HepG2 (cell line): Measurements from ENCODE around the gene XDH. TPM values are rescaled to one million over a fixed set of nuclear protein-coding genes. Genes with fewer than 3 reads are reported as not detected.

Experiments
- ATAC-seq: fragments of 200-7000 bp; cut with Tn5 transposase; 3 replicates; pipeline ENCODE4 v1.9.1; 2020; ENCODE audit warnings: mild to moderate bottlenecking, moderate library complexity
- BruUV-seq: library from RNA; stranded (reverse); fragments of 400-500 nt; replicated peaks from 2 replicates; lab custom pipeline; 2021; lab: Mats Ljungman, UMichigan
- CTCF ChIA-PET: fragments of 300-600 bp; formaldehyde crosslinking; extraction: SDS; loops from one replicate; lab custom pipeline; 2021; ENCODE audit warnings: low total read pairs, inconsistent platforms, low intra/inter-chr PET ratio; lab: Yijun Ruan, JAX
- POLR2A ChIA-PET: fragments of 350-600 bp; sonication (Branson Sonifier 250); formaldehyde crosslinking; loops from one replicate; lab custom pipeline; 2020; ENCODE audit warnings: antibody characterized with exemption, inconsistent platforms; lab: Yijun Ruan, JAX
- DNase-seq: peaks from one replicate; pipeline ENCODE4 v3.0.0-alpha.2; 2015; ENCODE audit warnings: low spot score
- FAIRE-seq: peaks from 3 replicates; lab custom pipeline; 2011; peaks lifted over from hg19 to GRCh38; lab: Jason Lieb, UNC
- H2AFZ ChIP-seq: one replicate; pipeline ENCODE4 v1.6.1; 2011; ENCODE audit warnings: low read length, inconsistent platforms
- H3K27ac ChIP-seq: fragments of 300-600 bp; 3 replicates; pipeline ENCODE4 v1.8.0; 2011; ENCODE audit warnings: mixed run types, mild to moderate bottlenecking, mixed read lengths, low read length, inconsistent platforms; ENCODE audit not compliant: insufficient read depth; ENCODE audit errors: extremely low read length
- H3K27me3 ChIP-seq, 2 experiments: fragments of 200-600 bp in 1 of 2; 2 replicates in 1 of 2; 3 replicates in 1 of 2; pipeline versions ENCODE4 v1.6.0 to v1.8.0; 2011; ENCODE audit warnings: low read length in 2 of 2, mild to moderate bottlenecking in 2 of 2, moderate library complexity in 2 of 2, inconsistent platforms in 1 of 2; ENCODE audit not compliant: insufficient read depth in 2 of 2, control insufficient read depth in 1 of 2
- H3K36me3 ChIP-seq, 2 experiments: fragments of 200-600 bp in 1 of 2; replicated peaks in 1 of 2; 2 replicates in 1 of 2; 3 replicates in 1 of 2; pipeline versions ENCODE4 v1.5.1 to v1.8.0; 2011; ENCODE audit warnings: low read length in 2 of 2, inconsistent platforms in 1 of 2; ENCODE audit not compliant: insufficient read depth in 2 of 2, control insufficient read depth in 1 of 2
- H3K4me1 ChIP-seq: 2 replicates; pipeline ENCODE4 v1.5.1; 2012; ENCODE audit warnings: low read length, inconsistent platforms; ENCODE audit not compliant: insufficient read depth
- H3K4me2 ChIP-seq: 2 replicates; pipeline ENCODE4 v1.6.0; 2011; ENCODE audit warnings: low read depth, low read length, inconsistent platforms
- H3K4me3 ChIP-seq, 3 experiments: fragments of 200-600 bp in 1 of 3; sonication (generic), shearing (Covaris generic) in 1 of 3; replicated peaks in 1 of 3; 2 replicates each; pipeline ENCODE4 v1.5.1; 2011 to 2016; ENCODE audit warnings: low read length in 3 of 3, inconsistent platforms in 2 of 3, low read depth in 2 of 3, mild to moderate bottlenecking in 2 of 3, control low read depth in 1 of 3, mixed read lengths in 1 of 3; ENCODE audit not compliant: insufficient read depth in 1 of 3
- H3K79me2 ChIP-seq: one replicate; pipeline ENCODE4 v1.6.1; 2011; ENCODE audit warnings: low read length, inconsistent platforms; ENCODE audit not compliant: insufficient read depth
- H3K9ac ChIP-seq: 2 replicates; pipeline ENCODE4 v1.6.0; 2011; ENCODE audit warnings: mild to moderate bottlenecking, low read depth, low read length, inconsistent platforms; ENCODE audit not compliant: insufficient read depth
- H3K9me3 ChIP-seq: 2 replicates; pipeline ENCODE4 v1.5.1; 2012; ENCODE audit warnings: mild to moderate bottlenecking, low read length
- H4K20me1 ChIP-seq: 2 replicates; pipeline ENCODE4 v1.6.0; 2011; ENCODE audit warnings: inconsistent platforms, mild to moderate bottlenecking, low read length, moderate library complexity; ENCODE audit not compliant: insufficient read depth
- ARID2 ChIP-seq: sonication (generic); formaldehyde crosslinking; IDR thresholded peaks from 2 replicates; pipeline ENCODE4 v1.8.1; 2022; ENCODE audit warnings: mild to moderate bottlenecking, missing genetic modification reagents, borderline replicate concordance
- BORCS8-MEF2B ChIP-seq: sonication (generic); formaldehyde crosslinking; IDR thresholded peaks from 2 replicates; pipeline ENCODE4 v1.8.0; 2022; ENCODE audit warnings: mild to moderate bottlenecking, missing genetic modification reagents
- CERS6 ChIP-seq: sonication (generic); formaldehyde crosslinking; IDR thresholded peaks from 2 replicates; pipeline ENCODE4 v1.5.0; 2020; ENCODE audit warnings: missing genetic modification reagents
- EP300 ChIP-seq, 3 experiments: sonication (generic) in 1 of 3; formaldehyde crosslinking in 1 of 3; IDR thresholded peaks; 2 replicates each; pipeline versions ENCODE4 v1.5.1 to v1.6.1; 2011 to 2020; ENCODE audit warnings: low read depth in 2 of 3, low read length in 2 of 3, borderline replicate concordance in 1 of 3, improper control_type of control experiment in 1 of 3, mild to moderate bottlenecking in 1 of 3, missing genetic modification reagents in 1 of 3, moderate library complexity in 1 of 3
- LRRFIP1 ChIP-seq: sonication (generic); formaldehyde crosslinking; conservative IDR thresholded peaks from 2 replicates; pipeline ENCODE4 v1.4.0; 2020; ENCODE audit warnings: missing genetic modification reagents
- PBX3 ChIP-seq: sonication (generic); formaldehyde crosslinking; IDR thresholded peaks from 2 replicates; pipeline ENCODE4 v1.8.1; 2023; ENCODE audit warnings: missing genetic modification reagents, inconsistent platforms, borderline replicate concordance
- POLR2AphosphoS5 ChIP-seq: IDR thresholded peaks from 2 replicates; pipeline ENCODE4 v1.6.1; 2012; ENCODE audit warnings: low read depth, low read length
- SMAD1 ChIP-seq: sonication (generic); formaldehyde crosslinking; IDR thresholded peaks from 2 replicates; pipeline ENCODE4 v1.4.0; 2020; ENCODE audit warnings: missing genetic modification reagents, low read depth, mild to moderate bottlenecking, borderline replicate concordance
- TARDBP ChIP-seq: sonication (generic); formaldehyde crosslinking; IDR thresholded peaks from 2 replicates; pipeline ENCODE4 v1.8.0; 2022; ENCODE audit warnings: mild to moderate bottlenecking, missing genetic modification reagents
- U2AF1 ChIP-seq: fragments of 200-400 bp; formaldehyde crosslinking; optimal IDR thresholded peaks from 2 replicates; pipeline ENCODE3; 2017; ENCODE audit warnings: mild to moderate bottlenecking, low read depth, low read length
- ZMYM4 ChIP-seq: sonication (generic); formaldehyde crosslinking; IDR thresholded peaks from 2 replicates; pipeline ENCODE4 v1.8.1; 2023; ENCODE audit warnings: mild to moderate bottlenecking, missing genetic modification reagents
- ZNF205 ChIP-seq: IDR thresholded peaks from 2 replicates; pipeline ENCODE4 v1.6.1; 2018; ENCODE audit warnings: missing biosample characterization, missing genetic modification reagents
- ZNF543 ChIP-seq: sonication (generic); formaldehyde crosslinking; IDR thresholded peaks from 2 replicates; pipeline ENCODE4 v1.4.0; 2020; ENCODE audit warnings: mild to moderate bottlenecking, missing genetic modification reagents
- ZNF761 ChIP-seq: sonication (generic); formaldehyde crosslinking; conservative IDR thresholded peaks from 2 replicates; pipeline ENCODE4 v1.4.0; 2020; ENCODE audit warnings: mild to moderate bottlenecking, missing genetic modification reagents
- WGBS: methylation state at CpG from one replicate; pipeline ENCODE4 v1.1.6; 2017; ENCODE audit warnings: low lambda C conversion rate; 5-methylcytosine and 5-hydroxymethylcytosine counted together
- in situ Hi-C: cut with HindIII; loops from 2 replicates; pipeline ENCODE4 v1.10.0; 2017; ENCODE audit warnings: low pct_unique_long_range_greater_than_20kb; ENCODE audit not compliant: extremely low pct_ligation_motif_present
- intact Hi-C: fragments of 100-400 bp; cut with micrococcal nuclease; formaldehyde crosslinking; loops from one replicate; pipeline ENCODE4 v1.10.0; 2022; ENCODE audit not compliant: unreplicated experiment
- polyA plus RNA-seq, 8 experiments: library from polyadenylated mRNA; depleted of rRNA in 3 of 8; stranded (reverse) in 7 of 8; unstranded in 1 of 8; fragments of >200 nt; fragmentation: Illumina TruSeq in 4 of 8; extraction: Trizol in 4 of 8; gene quantifications; 2 replicates each; pipeline versions ENCODE4 v1.2.1 to v1.2.3, GENCODE V29; 2011 to 2016; ENCODE audit warnings: low read depth in 4 of 8, missing spikeins in 1 of 8, mixed read lengths in 1 of 8; ENCODE audit not compliant: insufficient read depth in 1 of 8
- total RNA-seq, 5 experiments: library from RNA; depleted of rRNA; stranded (reverse); fragments of >200 nt; fragmentation: Illumina TruSeq; extraction: Trizol; gene quantifications; 2 replicates each; pipeline ENCODE4 v1.2.3, GENCODE V29; 2016; ENCODE audit warnings: low read depth in 1 of 5

Gene XDH
- total and polyA plus RNA-seq, 2 of the 13 experiments (the other 11 are each of a cell fraction or from before 2014, with no cell fraction given) = not detected

- no peak for TF ChIP-seq EP300 (IDR thresholded peaks at IDR 0.05; ENCODE audit: low read depth in 2 of 2, low read length in 2 of 2)
- TF ChIP-seq EP300 (CRISPR knock-in tag; IDR thresholded peaks at IDR 0.05; ENCODE audit: borderline replicate concordance) = no peak
- no peak for TF ChIP-seq ZNF543 (CRISPR knock-in tag)
- no peak for TF ChIP-seq ZMYM4 (CRISPR knock-in tag)
- TF ChIP-seq PBX3 (CRISPR knock-in tag) = no peak
- no peak for TF ChIP-seq TARDBP (CRISPR knock-in tag)
- no peak for TF ChIP-seq ARID2
- TF ChIP-seq SMAD1 (CRISPR knock-in tag) = no peak
- no peak for TF ChIP-seq ZNF761 (CRISPR knock-in tag)
- no peak for TF ChIP-seq BORCS8-MEF2B
- no peak for TF ChIP-seq POLR2AphosphoS5
- no peak for TF ChIP-seq CERS6
- TF ChIP-seq ZNF205 (CRISPR knock-in tag) = no peak
- TF ChIP-seq U2AF1 = no peak
- TF ChIP-seq LRRFIP1 (CRISPR knock-in tag) = no peak
- DNase-seq (no peak), FAIRE-seq (no peak), ATAC-seq (no peak)
- H4K20me1 ChIP-seq = no peaks in the 10 kb centered on the region
- intact Hi-C loops (no loop called here), in situ Hi-C loops (loop anchor here (25.0 kb wide), 1 partner anchor 1136 kb away; no protein-coding TSS in a partner anchor)
- BruUV-seq = no TSS peak
- CTCF ChIA-PET = no interaction called here
- H3K4me1 ChIP-seq = no peaks in the 10 kb centered on the region
- no peak overlapping the region for H3K4me2 ChIP-seq
- POLR2A ChIA-PET = no interaction called here
- no peak overlapping the region for H3K4me3 ChIP-seq
- no peak overlapping the region for H3K27ac ChIP-seq
- H3K9ac ChIP-seq = no peak overlapping the region
- H2AFZ ChIP-seq = no peak overlapping the region
- peaks cover 0 to 28% of the 10 kb centered on the region in 2 experiments; a peak in 4 of 5 replicates for H3K27me3 ChIP-seq
- H3K79me2 ChIP-seq = no peaks in the 10 kb centered on the region
- no peaks in the 10 kb centered on the region for H3K36me3 ChIP-seq
- H3K9me3 ChIP-seq = no peaks in the 10 kb centered on the region
- WGBS = 13% methylated on average over 5 of the region's 5 CpGs
These were observed 65.9 kb downstream of the XDH start for GRCh38 chr2:31348618-31349017.
